ENCODE results near the gene MMP10.

DNA sequence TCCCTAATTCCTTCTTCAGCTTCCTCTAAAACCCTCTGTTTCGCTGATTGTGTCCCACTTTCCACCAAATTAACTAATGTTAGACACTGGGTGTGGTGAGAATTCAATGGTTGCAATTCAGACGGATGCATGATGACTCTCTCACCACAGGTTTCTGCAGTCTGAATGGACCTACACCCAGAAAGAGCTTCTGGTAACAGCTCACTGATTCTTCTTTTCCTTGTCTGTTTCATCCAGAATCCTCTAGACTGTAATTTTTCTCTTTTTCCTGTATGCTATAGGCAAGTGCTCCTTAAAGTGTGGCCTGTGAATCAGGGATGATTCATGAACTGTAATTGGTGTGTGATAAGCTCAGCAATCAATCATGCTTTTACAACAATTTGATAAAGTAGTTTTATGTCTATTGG, 18.1 kb downstream of the MMP10 start:
- TF ChIP-seq, protein P1, sequence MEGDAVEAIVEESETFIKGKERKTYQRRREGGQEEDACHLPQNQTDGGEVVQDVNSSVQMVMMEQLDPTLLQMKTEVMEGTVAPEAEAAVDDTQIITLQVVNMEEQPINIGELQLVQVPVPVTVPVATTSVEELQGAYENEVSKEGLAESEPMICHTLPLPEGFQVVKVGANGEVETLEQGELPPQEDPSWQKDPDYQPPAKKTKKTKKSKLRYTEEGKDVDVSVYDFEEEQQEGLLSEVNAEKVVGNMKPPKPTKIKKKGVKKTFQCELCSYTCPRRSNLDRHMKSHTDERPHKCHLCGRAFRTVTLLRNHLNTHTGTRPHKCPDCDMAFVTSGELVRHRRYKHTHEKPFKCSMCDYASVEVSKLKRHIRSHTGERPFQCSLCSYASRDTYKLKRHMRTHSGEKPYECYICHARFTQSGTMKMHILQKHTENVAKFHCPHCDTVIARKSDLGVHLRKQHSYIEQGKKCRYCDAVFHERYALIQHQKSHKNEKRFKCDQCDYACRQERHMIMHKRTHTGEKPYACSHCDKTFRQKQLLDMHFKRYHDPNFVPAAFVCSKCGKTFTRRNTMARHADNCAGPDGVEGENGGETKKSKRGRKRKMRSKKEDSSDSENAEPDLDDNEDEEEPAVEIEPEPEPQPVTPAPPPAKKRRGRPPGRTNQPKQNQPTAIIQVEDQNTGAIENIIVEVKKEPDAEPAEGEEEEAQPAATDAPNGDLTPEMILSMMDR (IDR thresholded peaks at IDR 0.05; ENCODE audit: low read depth, low read length) = no peak
- TF ChIP-seq EZH2phosphoT487 (IDR thresholded peaks at IDR 0.05; ENCODE audit: low read depth) = no peak

Data from OCI-LY3 (cell line).